A549 (cell line): ENCODE results near the gene MARS1. TPM values are rescaled to one million over a fixed set of nuclear protein-coding genes. Genes with fewer than 3 reads are reported as not detected.
"Not testable (repeated sequence)": the region's sequence is repeated elsewhere in the genome, so short reads cannot be mapped to it uniquely, and the experiment has no call there.

Experiments
- ATAC-seq, 2 experiments: fragments of 200-7000 bp in 1 of 2; fragments of >200 bp in 1 of 2; cut with Nextera tagmentation in 1 of 2; cut with Tn5 transposase in 1 of 2; 3 replicates each; pipeline versions ENCODE4 v1.8.0 to v1.9.1; 2018 to 2020; ENCODE audit warnings: mild to moderate bottlenecking in 1 of 2, moderate library complexity in 1 of 2
- CTCF ChIA-PET: fragments of 300-600 bp; sonication (Branson Sonifier 250); formaldehyde crosslinking; extraction: SDS; loops from one replicate; lab custom pipeline; 2021; ENCODE audit warnings: antibody characterized with exemption, inconsistent platforms; lab: Yijun Ruan, JAX
- POLR2A ChIA-PET: fragments of 350-600 bp; formaldehyde crosslinking; extraction: SDS; loops from one replicate; lab custom pipeline; 2021; ENCODE audit warnings: antibody characterized with exemption, inconsistent platforms; lab: Yijun Ruan, JAX
- DNase-seq, 2 experiments: peaks; one replicate each; pipeline versions ENCODE4 v3.0.0 to v3.0.0-alpha.2; 2011 to 2016; ENCODE audit warnings: low read depth in 1 of 2, low spot score in 1 of 2
- FAIRE-seq: peaks from 2 replicates; lab custom pipeline; 2011; peaks lifted over from hg19 to GRCh38; lab: Jason Lieb, UNC
- H3K27ac ChIP-seq, 2 experiments: fragments of >200 bp; sonication (Bioruptor Twin); formaldehyde crosslinking; 3 replicates each; pipeline ENCODE4 v1.5.1; 2016 to 2017
- H3K4me1 ChIP-seq: fragments of >200 bp; sonication (Bioruptor Twin); formaldehyde crosslinking; 3 replicates; pipeline ENCODE4 v1.6.1; 2016
- H3K4me2 ChIP-seq: fragments of >200 bp; sonication (Bioruptor Twin); formaldehyde crosslinking; 3 replicates; pipeline ENCODE4 v1.6.1; 2016
- H3K4me3 ChIP-seq: fragments of >200 bp; sonication (Bioruptor Twin); formaldehyde crosslinking; 3 replicates; pipeline ENCODE4 v1.5.1; 2016
- H3K9me3 ChIP-seq: fragments of >200 bp; sonication (Bioruptor Twin); formaldehyde crosslinking; 3 replicates; pipeline ENCODE4 v1.6.1; 2016
- CBX8 ChIP-seq: fragments of 200-600 bp; sonication (generic); IDR thresholded peaks from 2 replicates; pipeline ENCODE4 v1.6.1; 2016
- CEBPB ChIP-seq, 2 experiments: fragments of >200 bp in 1 of 2; sonication (Bioruptor Twin) in 1 of 2; formaldehyde crosslinking in 1 of 2; IDR thresholded peaks; 2 replicates each; pipeline ENCODE4 v1.6.1; 2012 to 2016
- CHD4 ChIP-seq: fragments of 200-600 bp; sonication (generic); IDR thresholded peaks from 2 replicates; pipeline ENCODE4 v1.6.1; 2016; ENCODE audit warnings: antibody characterized with exemption, mild to moderate bottlenecking, borderline replicate concordance
- E2F6 ChIP-seq: IDR thresholded peaks from 2 replicates; pipeline ENCODE4 v1.6.1; 2012; ENCODE audit warnings: low read depth, borderline replicate concordance
- EHF ChIP-seq: fragments of 250-450 bp; sonication (Bioruptor Pico); IDR thresholded peaks from 2 replicates; pipeline ENCODE4 v1.5.0; 2020; ENCODE audit warnings: mild to moderate bottlenecking
- EHMT2 ChIP-seq: fragments of 200-600 bp; sonication (generic); IDR thresholded peaks from 2 replicates; pipeline ENCODE4 v1.6.1; 2016; ENCODE audit warnings: antibody characterized with exemption, low read depth, mild to moderate bottlenecking, moderate library complexity
- GATA3 ChIP-seq: IDR thresholded peaks from 2 replicates; pipeline ENCODE4 v1.6.1; 2012; ENCODE audit warnings: borderline replicate concordance
- HEYL ChIP-seq: fragments of 250-450 bp; sonication (Bioruptor Pico); IDR thresholded peaks from 2 replicates; pipeline ENCODE4 v1.8.0; 2021; ENCODE audit warnings: mild to moderate bottlenecking, moderate library complexity
- HMGXB4 ChIP-seq: fragments of 250-450 bp; sonication (Bioruptor Pico); IDR thresholded peaks from 2 replicates; pipeline ENCODE4 v1.5.0; 2021; ENCODE audit warnings: mild to moderate bottlenecking, moderate library complexity, borderline replicate concordance
- HOXA7 ChIP-seq: fragments of 250-450 bp; sonication (Bioruptor Pico); IDR thresholded peaks from 2 replicates; pipeline ENCODE4 v1.5.0; 2020; ENCODE audit warnings: mild to moderate bottlenecking, moderate library complexity
- HOXB5 ChIP-seq: fragments of 250-450 bp; sonication (Bioruptor Pico); IDR thresholded peaks from 2 replicates; pipeline ENCODE4 v1.5.0; 2020; ENCODE audit warnings: mild to moderate bottlenecking, moderate library complexity
- JUN ChIP-seq, 2 experiments: fragments of >200 bp; sonication (Bioruptor Twin); formaldehyde crosslinking; IDR thresholded peaks; 2 replicates in 1 of 2; 3 replicates in 1 of 2; pipeline ENCODE4 v1.6.1; 2016 to 2017
- MAFK ChIP-seq: fragments of 450-650 bp; IDR thresholded peaks from 2 replicates; pipeline ENCODE4 v1.6.1; 2014; ENCODE audit not compliant: partially characterized antibody
- POLR2AphosphoS2 ChIP-seq: conservative IDR thresholded peaks from 2 replicates; pipeline ENCODE4 v1.6.1; 2012; ENCODE audit warnings: low read length, improper control_type of control experiment, inconsistent platforms
- TFCP2L1 ChIP-seq: fragments of 250-450 bp; sonication (Bioruptor Pico); IDR thresholded peaks from 2 replicates; pipeline ENCODE4 v1.5.0; 2021; ENCODE audit warnings: mild to moderate bottlenecking
- TP53 ChIP-seq: fragments of 250-450 bp; sonication (Bioruptor Pico); IDR thresholded peaks from 2 replicates; pipeline ENCODE4 v1.5.0; 2021; ENCODE audit warnings: mild to moderate bottlenecking, moderate library complexity
- USF2 ChIP-seq: fragments of 450-650 bp; IDR thresholded peaks from 2 replicates; pipeline ENCODE4 v1.6.1; 2014; ENCODE audit warnings: antibody characterized with exemption
- ZFP36 ChIP-seq: fragments of 450-650 bp; IDR thresholded peaks from 2 replicates; pipeline ENCODE4 v1.6.1; 2014; ENCODE audit warnings: borderline replicate concordance; ENCODE audit not compliant: partially characterized antibody
- WGBS: methylation state at CpG from one replicate; pipeline ENCODE4 v1.1.6; 2017; ENCODE audit errors: missing lambda C conversion rate; 5-methylcytosine and 5-hydroxymethylcytosine counted together
- polyA plus RNA-seq, 4 experiments: library from polyadenylated mRNA; depleted of rRNA in 3 of 4; stranded (reverse); fragments of >200 nt; fragmentation: RNase III in 1 of 4; extraction: RNeasy Plus Mini Kit Qiagen cat#74134 plus additional on column Dnase treatment in 1 of 4; gene quantifications; 2 replicates in 3 of 4; 3 replicates in 1 of 4; pipeline ENCODE4 v1.2.3, GENCODE V29; 2011 to 2017

The MARS1 gene
- polyA plus RNA-seq, 2 of the 4 experiments (the other 2 are of a cell fraction), result 227 to 372 TPM

- ChIA-PET POLR2A (interaction anchor here (0.5 kb wide), 1 partner anchor 92 kb away, joined by 7 read pairs; no protein-coding TSS in a partner anchor), CTCF (interaction anchor here (0.7 to 3.0 kb wide), 8 partner anchors 14 to 1327 kb away, joined by 3 to 15 read pairs (median 3); partner anchors contain the start of gene GLI1)
- ATAC-seq, result no peak
- FAIRE-seq, result no peak
- Histone ChIP-seq H3K27ac (peak overlapping the region in 1 of 2 experiments; percentile 49; a peak in 3 of 6 replicates), H3K4me2 (peak overlapping the region; percentile 91), H3K4me1 (peaks cover 41% of the 10 kb centered on the region), H3K4me3 (no peak overlapping the region), H3K9me3 (no peaks in the 10 kb centered on the region)
- TF ChIP-seq JUN (IDR thresholded peaks at IDR 0.05), result peak in 1 of 2 experiments; percentile 31; a peak in 1 of 5 replicates
- TF ChIP-seq TFCP2L1 (CRISPR knock-in tag), result no peak
- TF ChIP-seq MAFK, result peak; percentile 2
- peak in 1 of 2 experiments; percentile 51 for DNase-seq
- WGBS, result 21% methylated on average over 1 of the region's 1 CpG
Observed at GRCh38 chr12:57517187-57517586, 29.3 kb downstream of the MARS1 start.

GRCh38 chr12:57517718-57518117, 29.9 kb downstream of the MARS1 start:
- DNase-seq, ATAC-seq, H3K9me3 ChIP-seq, FAIRE-seq: not testable (repeated sequence)
- POLR2A ChIA-PET, result interaction anchor here (0.5 kb wide), 1 partner anchor 92 kb away, joined by 7 read pairs; no protein-coding TSS in a partner anchor
- Histone ChIP-seq H3K4me3 (peak overlapping the region; percentile 85; the same call in 1 of the 3 replicates), H3K4me2 (peak overlapping the region; percentile 91), H3K27ac (peak overlapping the region in 1 of 2 experiments; percentile 95; a peak in 2 of 6 replicates), H3K4me1 (peaks cover 42% of the 10 kb centered on the region)
- CTCF ChIA-PET, result interaction anchor here (0.7 to 1.9 kb wide), 5 partner anchors 13 to 274 kb away, joined by 3 to 4 read pairs (median 3); no protein-coding TSS in a partner anchor
- TF ChIP-seq POLR2AphosphoS2, result 0 out of 2 replicates have a peak, but pooled peaks have one; percentile 15
- 93% methylated on average over 10 of the region's 10 CpGs for WGBS

- WGBS, result 89% methylated on average over 8 of the region's 8 CpGs
- ATAC-seq, result no peak
- Histone ChIP-seq H3K27ac (peak overlapping the region in 1 of 2 experiments; percentile 95; a peak in 3 of 6 replicates), H3K4me1 (peaks cover 42% of the 10 kb centered on the region), H3K4me3 (peak overlapping the region; percentile 85), H3K9me3 (no peaks in the 10 kb centered on the region), H3K4me2 (peak overlapping the region; percentile 91)
- no peak for TF ChIP-seq EHMT2
- no peak for TF ChIP-seq TP53 (CRISPR knock-in tag)
- TF ChIP-seq MAFK, result no peak
- no peak for TF ChIP-seq GATA3
- 0 out of 5 replicates have a peak, but pooled peaks of 1 of the 2 experiments have one; percentile 16 for TF ChIP-seq JUN (IDR thresholded peaks at IDR 0.05)
- TF ChIP-seq CEBPB (IDR thresholded peaks at IDR 0.05), result 0 out of 4 replicates have a peak, but pooled peaks of 1 of the 2 experiments have one; percentile 21
- no peak for TF ChIP-seq HOXB5 (CRISPR knock-in tag)
- no peak; the same call in 1 of the 2 replicates for TF ChIP-seq HOXA7
- TF ChIP-seq EHF (CRISPR knock-in tag), result no peak
- no peak for TF ChIP-seq CBX8
- TF ChIP-seq E2F6, result no peak
- no peak for FAIRE-seq
- ChIA-PET CTCF (interaction anchor here (0.7 to 1.1 kb wide), 2 partner anchors 19 to 275 kb away, joined by 3 read pairs; no protein-coding TSS in a partner anchor), POLR2A (no interaction called here)
- DNase-seq, result no peak
Observed at GRCh38 chr12:57518176-57518919, 30.5 kb downstream of the MARS1 start.

- ATAC-seq (peak in 1 of 2 experiments; percentile 11; a peak in 4 of 6 replicates), DNase-seq (peak; percentile 26 to 51), FAIRE-seq (no peak)
- H3K4me3 ChIP-seq, result peak overlapping the region; percentile 85
- peak overlapping the region; percentile 91 for H3K4me2 ChIP-seq
- ChIA-PET POLR2A (interaction anchor here (0.8 to 1.7 kb wide), 2 partner anchors 8 to 60 kb away, joined by 5 read pairs; partner anchors contain the start of gene GLI1), CTCF (interaction anchor here (1.0 to 2.1 kb wide), 2 partner anchors 27 to 60 kb away, joined by 4 to 5 read pairs; partner anchors contain the start of gene DCTN2)
- H3K9me3 ChIP-seq, result no peaks in the 10 kb centered on the region
- peaks cover 50% of the 10 kb centered on the region for H3K4me1 ChIP-seq
- TF ChIP-seq CHD4 (no peak), HEYL (CRISPR knock-in tag) (no peak), HOXB5 (CRISPR knock-in tag) (no peak), ZFP36 (no peak), USF2 (no peak), HMGXB4 (CRISPR knock-in tag) (0 out of 2 replicates have a peak, but pooled peaks have one; percentile 1)
- TF ChIP-seq, all 56 proteins: peak for 1
- 31% methylated on average over 7 of the region's 7 CpGs for whole genome bisulfite sequencing
- peak overlapping the region; percentile 95 to 98 for H3K27ac ChIP-seq
Observed at GRCh38 chr12:57518920-57519795, 31.3 kb downstream of the MARS1 start.
